ENCODE results near the gene TSSK2.

The TSSK2 gene

DNA sequence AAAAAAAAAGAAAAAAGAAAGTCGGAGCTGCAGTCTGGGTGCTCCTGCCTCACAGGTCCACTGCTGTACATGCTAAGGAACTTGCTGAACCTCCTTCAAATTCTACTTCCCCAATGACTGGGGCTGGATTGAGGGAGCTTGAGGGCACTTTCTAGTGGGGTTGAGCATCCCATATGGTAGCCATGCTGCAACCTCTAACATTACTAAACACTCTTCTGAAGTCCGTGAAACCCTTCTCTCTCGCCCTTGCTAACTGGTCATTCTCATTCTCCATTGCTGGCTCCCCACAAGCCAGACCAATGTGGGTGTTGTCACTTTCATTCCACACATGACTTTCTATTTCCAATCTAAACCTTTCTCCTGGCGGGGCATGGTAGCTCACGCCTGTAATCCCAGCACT lies 12.1 kb downstream of the TSSK2 start:
- Histone ChIP-seq H3K9me2 (ENCODE audit: low read depth, low read length) (no peaks in the 10 kb centered on the region), H3K36me3 (ENCODE audit: insufficient read depth, low read length) (peaks cover 41% of the 10 kb centered on the region), H3K27ac (ENCODE audit: low read depth, low read length, poor library complexity, severe bottlenecking) (no peak overlapping the region), H3K4me3 (ENCODE audit: low read depth, low read length, poor library complexity, severe bottlenecking) (peak overlapping the region; percentile 85), H3K79me2 (ENCODE audit: insufficient read depth, low read length) (0 out of 2 replicates have a peak, but pooled peaks cover 5% of the 10 kb centered on the region), H3K9ac (ENCODE audit: low read length) (no peak overlapping the region; the same call in 1 of the 2 replicates), H3F3A (ENCODE audit: insufficient read depth, low read length) (no peaks in the 10 kb centered on the region), H3K4me2 (ENCODE audit: low read length) (peak overlapping the region; percentile 80), H4K20me1 (ENCODE audit: insufficient read depth, low read length) (no peaks in the 10 kb centered on the region), H2AFZ (ENCODE audit: low read length) (no peak overlapping the region), H3K9me3 (ENCODE audit: low read length) (no peaks in the 10 kb centered on the region), H3K27me3 (ENCODE audit: insufficient read depth, low read length) (no peaks in the 10 kb centered on the region), H3K4me1 (ENCODE audit: insufficient read depth, low read length, severe bottlenecking) (peaks cover 12% of the 10 kb centered on the region)
- TF ChIP-seq, protein P1, sequence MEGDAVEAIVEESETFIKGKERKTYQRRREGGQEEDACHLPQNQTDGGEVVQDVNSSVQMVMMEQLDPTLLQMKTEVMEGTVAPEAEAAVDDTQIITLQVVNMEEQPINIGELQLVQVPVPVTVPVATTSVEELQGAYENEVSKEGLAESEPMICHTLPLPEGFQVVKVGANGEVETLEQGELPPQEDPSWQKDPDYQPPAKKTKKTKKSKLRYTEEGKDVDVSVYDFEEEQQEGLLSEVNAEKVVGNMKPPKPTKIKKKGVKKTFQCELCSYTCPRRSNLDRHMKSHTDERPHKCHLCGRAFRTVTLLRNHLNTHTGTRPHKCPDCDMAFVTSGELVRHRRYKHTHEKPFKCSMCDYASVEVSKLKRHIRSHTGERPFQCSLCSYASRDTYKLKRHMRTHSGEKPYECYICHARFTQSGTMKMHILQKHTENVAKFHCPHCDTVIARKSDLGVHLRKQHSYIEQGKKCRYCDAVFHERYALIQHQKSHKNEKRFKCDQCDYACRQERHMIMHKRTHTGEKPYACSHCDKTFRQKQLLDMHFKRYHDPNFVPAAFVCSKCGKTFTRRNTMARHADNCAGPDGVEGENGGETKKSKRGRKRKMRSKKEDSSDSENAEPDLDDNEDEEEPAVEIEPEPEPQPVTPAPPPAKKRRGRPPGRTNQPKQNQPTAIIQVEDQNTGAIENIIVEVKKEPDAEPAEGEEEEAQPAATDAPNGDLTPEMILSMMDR (IDR thresholded peaks at IDR 0.05; ENCODE audit: low read length) = no peak
- no peak for TF ChIP-seq EZH2 (IDR thresholded peaks at IDR 0.05; ENCODE audit: borderline replicate concordance, low read length)

- no peak overlapping the region for H3K27ac ChIP-seq (ENCODE audit: low read depth, low read length, poor library complexity, severe bottlenecking)
- no peak for TF ChIP-seq EZH2 (IDR thresholded peaks at IDR 0.05; ENCODE audit: borderline replicate concordance, low read length)
- TF ChIP-seq, protein P1 (IDR thresholded peaks at IDR 0.05; ENCODE audit: low read length) = no peak
- no peaks in the 10 kb centered on the region for H3K27me3 ChIP-seq (ENCODE audit: insufficient read depth, low read length)
- H3K4me1 ChIP-seq (ENCODE audit: insufficient read depth, low read length, severe bottlenecking) = peaks cover 12% of the 10 kb centered on the region
- H3K9me2 ChIP-seq (ENCODE audit: low read depth, low read length) = no peaks in the 10 kb centered on the region
- H3K36me3 ChIP-seq (ENCODE audit: insufficient read depth, low read length) = peaks cover 34% of the 10 kb centered on the region
- H3K4me3 ChIP-seq (ENCODE audit: low read depth, low read length, poor library complexity, severe bottlenecking) = peak overlapping the region; percentile 85
- H3K79me2 ChIP-seq (ENCODE audit: insufficient read depth, low read length) = 0 out of 2 replicates have a peak, but pooled peaks cover 5% of the 10 kb centered on the region
- H3K9ac ChIP-seq (ENCODE audit: low read length) = peak overlapping the region; percentile 86
- no peak overlapping the region for H2AFZ ChIP-seq (ENCODE audit: low read length)
- no peaks in the 10 kb centered on the region for H3F3A ChIP-seq (ENCODE audit: insufficient read depth, low read length)
- no peaks in the 10 kb centered on the region for H3K9me3 ChIP-seq (ENCODE audit: low read length)
- H3K4me2 ChIP-seq (ENCODE audit: low read length) = peak overlapping the region; percentile 80
- no peaks in the 10 kb centered on the region for H4K20me1 ChIP-seq (ENCODE audit: insufficient read depth, low read length)
These were observed 12.9 kb downstream of the TSSK2 start for GRCh38 chr22:19143967-19144400.

DNA sequence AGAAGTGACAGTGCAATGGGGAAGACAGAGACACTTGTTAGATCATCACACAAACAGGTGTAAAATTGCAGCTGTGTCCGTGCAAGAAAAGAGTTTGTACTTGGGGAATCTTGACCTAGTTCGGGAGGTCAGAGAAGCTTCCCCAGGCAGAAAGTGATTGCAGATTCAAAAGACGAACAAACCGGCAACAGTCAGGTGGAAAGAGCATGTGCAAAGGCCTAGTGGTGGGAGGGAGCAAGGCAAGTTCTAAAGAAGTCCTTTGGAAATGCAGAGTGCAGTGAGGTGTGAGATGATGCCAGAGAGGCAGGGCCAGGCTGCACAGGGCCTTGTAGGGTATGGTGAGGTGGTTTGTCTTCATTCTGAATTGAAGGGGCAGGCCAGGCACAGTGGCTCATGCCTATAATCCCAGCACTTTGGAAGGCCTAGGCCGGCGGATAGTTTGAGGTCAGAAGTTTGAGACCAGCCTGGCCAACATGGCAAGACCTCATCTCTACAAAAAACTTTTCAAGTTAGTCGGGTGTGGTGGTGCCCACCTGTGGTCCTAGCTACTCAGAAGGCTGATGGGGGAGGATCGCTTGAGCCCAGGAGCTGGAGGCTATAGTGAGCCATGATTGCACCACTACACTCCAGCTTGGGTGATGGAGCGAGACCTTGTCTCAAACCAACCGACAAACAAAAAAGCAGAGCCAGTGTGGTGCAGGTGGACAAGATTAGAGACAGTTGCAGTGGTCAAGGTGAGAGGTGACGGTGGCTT lies 15.3 kb downstream of the TSSK2 start:
- Histone ChIP-seq H3K79me2 (ENCODE audit: insufficient read depth, low read length) (0 out of 2 replicates have a peak, but pooled peaks cover 5% of the 10 kb centered on the region), H2AFZ (ENCODE audit: low read length) (no peak overlapping the region), H4K20me1 (ENCODE audit: insufficient read depth, low read length) (no peaks in the 10 kb centered on the region), H3K9ac (ENCODE audit: low read length) (no peak overlapping the region), H3K4me1 (ENCODE audit: insufficient read depth, low read length, severe bottlenecking) (peaks cover 12% of the 10 kb centered on the region), H3K9me3 (ENCODE audit: low read length) (no peaks in the 10 kb centered on the region), H3K36me3 (ENCODE audit: insufficient read depth, low read length) (peaks cover 10% of the 10 kb centered on the region), H3F3A (ENCODE audit: insufficient read depth, low read length) (no peaks in the 10 kb centered on the region), H3K4me3 (ENCODE audit: low read depth, low read length, poor library complexity, severe bottlenecking) (no peak overlapping the region), H3K27me3 (ENCODE audit: insufficient read depth, low read length) (no peaks in the 10 kb centered on the region), H3K9me2 (ENCODE audit: low read depth, low read length) (no peaks in the 10 kb centered on the region), H3K4me2 (ENCODE audit: low read length) (no peak overlapping the region), H3K27ac (ENCODE audit: low read depth, low read length, poor library complexity, severe bottlenecking) (no peak overlapping the region)
- TF ChIP-seq, protein P1 (IDR thresholded peaks at IDR 0.05; ENCODE audit: low read length) = no peak
- TF ChIP-seq EZH2 (IDR thresholded peaks at IDR 0.05; ENCODE audit: borderline replicate concordance, low read length) = no peak

Data from OCI-LY1 (cell line).